Measurements from ENCODE around the gene ADAM19. TPM values are rescaled to one million over a fixed set of nuclear protein-coding genes. Genes with fewer than 3 reads are reported as not detected.
A peak's percentile ranks its signal among the peaks of the same experiment; 100 is the strongest.
"Not testable (repeated sequence)": the region's sequence is repeated elsewhere in the genome, so short reads cannot be mapped to it uniquely, and the experiment has no call there.

Gene ADAM19
- polyA plus RNA-seq, 10 donors: 15.4 to 27.2 (median 20.0) TPM

GRCh38 chr5:157491471-157491995, 84.0 kb downstream of the ADAM19 start:
- no peak for DNase-seq

- DNase-seq: no peak
Measured at GRCh38 chr5:157487358-157487757, 88.2 kb downstream of the ADAM19 start.

- no peak for DNase-seq
Measured at GRCh38 chr5:157486861-157487260, 88.7 kb downstream of the ADAM19 start.

GRCh38 chr5:157486221-157486681, 89.3 kb downstream of the ADAM19 start:
- no peak for DNase-seq

- DNase-seq: no peak
Measured at GRCh38 chr5:157485811-157486210, 89.8 kb downstream of the ADAM19 start.

- no peak for DNase-seq
Measured at GRCh38 chr5:157485340-157485739, 90.2 kb downstream of the ADAM19 start.

- DNase-seq: no peak
Measured at GRCh38 chr5:157484768-157485167, 90.8 kb downstream of the ADAM19 start.

GRCh38 chr5:157482702-157483101, 92.9 kb downstream of the ADAM19 start:
- not testable (repeated sequence) for DNase-seq

- no peak for DNase-seq
Measured at GRCh38 chr5:157481666-157482065, 93.9 kb downstream of the ADAM19 start.

GRCh38 chr5:157481265-157481664, 94.3 kb downstream of the ADAM19 start:
- no peak for DNase-seq

GRCh38 chr5:157479612-157480510, 95.7 kb downstream of the ADAM19 start:
- DNase-seq: no peak

GRCh38 chr5:157479166-157479565, 96.4 kb downstream of the ADAM19 start:
- no peak for DNase-seq

GRCh38 chr5:157478726-157479125, 96.8 kb downstream of the ADAM19 start:
- DNase-seq: no peak

GRCh38 chr5:157477814-157478494, 97.6 kb downstream of the ADAM19 start:
- DNase-seq: no peak

- DNase-seq: peak; percentile 50 to 78 (median 66)
Measured at GRCh38 chr5:157476702-157477408, 98.7 kb downstream of the ADAM19 start.

- no peak for DNase-seq
Measured at GRCh38 chr5:157475432-157475831, 100.1 kb downstream of the ADAM19 start.

GRCh38 chr5:157473383-157474320, 101.9 kb downstream of the ADAM19 start:
- DNase-seq: peak; percentile 17 to 64 (median 30)

- DNase-seq: no peak
Measured at GRCh38 chr5:157471709-157472108, 103.9 kb downstream of the ADAM19 start.

- no peak for DNase-seq
Measured at GRCh38 chr5:157470631-157471030, 104.9 kb downstream of the ADAM19 start.

- no peak for DNase-seq
Measured at GRCh38 chr5:157469687-157470086, 105.9 kb downstream of the ADAM19 start.

GRCh38 chr5:157469073-157469472, 106.5 kb downstream of the ADAM19 start:
- DNase-seq: no peak
